HG03095 (cell line): ENCODE results near the gene DNAH10.
A peak's percentile ranks its signal among the peaks of the same experiment; 100 is the strongest.

ENCODE experiments used
- ATAC-seq: cut with Tn5 transposase; IDR thresholded peaks from one replicate; pipeline ENCODE4 v1.9.1; 2021; ENCODE audit warnings: moderate library complexity; ENCODE audit not compliant: unreplicated experiment

Gene DNAH10

GRCh38 chr12:123965382-123965781, 203.3 kb downstream of the DNAH10 start:
- ATAC-seq: no peak

DNA sequence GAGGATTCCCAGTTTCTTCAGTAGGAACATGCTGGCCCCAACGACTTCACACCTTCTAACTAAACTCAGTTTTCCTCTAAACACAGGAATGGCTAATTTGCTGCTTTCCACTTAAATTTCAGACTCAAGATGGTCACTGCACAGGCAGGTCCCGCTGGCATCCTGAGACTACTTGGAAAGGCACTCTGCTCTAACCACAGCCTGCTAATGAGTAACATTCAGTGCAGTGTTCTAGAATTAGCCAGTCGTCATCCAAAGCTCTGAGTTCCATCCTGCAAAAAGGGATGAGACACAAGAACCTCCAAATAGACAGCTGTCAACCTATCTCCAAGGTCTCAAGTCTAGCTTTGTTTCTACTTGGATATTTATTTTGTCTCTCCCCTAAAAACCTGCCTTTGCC, 204.5 kb downstream of the DNAH10 start:
- no peak for ATAC-seq

- no peak for ATAC-seq
These were observed 205.1 kb downstream of the DNAH10 start for GRCh38 chr12:123967121-123967586.

GRCh38 chr12:123971449-123971769, 209.3 kb downstream of the DNAH10 start:
- ATAC-seq: no peak

DNA sequence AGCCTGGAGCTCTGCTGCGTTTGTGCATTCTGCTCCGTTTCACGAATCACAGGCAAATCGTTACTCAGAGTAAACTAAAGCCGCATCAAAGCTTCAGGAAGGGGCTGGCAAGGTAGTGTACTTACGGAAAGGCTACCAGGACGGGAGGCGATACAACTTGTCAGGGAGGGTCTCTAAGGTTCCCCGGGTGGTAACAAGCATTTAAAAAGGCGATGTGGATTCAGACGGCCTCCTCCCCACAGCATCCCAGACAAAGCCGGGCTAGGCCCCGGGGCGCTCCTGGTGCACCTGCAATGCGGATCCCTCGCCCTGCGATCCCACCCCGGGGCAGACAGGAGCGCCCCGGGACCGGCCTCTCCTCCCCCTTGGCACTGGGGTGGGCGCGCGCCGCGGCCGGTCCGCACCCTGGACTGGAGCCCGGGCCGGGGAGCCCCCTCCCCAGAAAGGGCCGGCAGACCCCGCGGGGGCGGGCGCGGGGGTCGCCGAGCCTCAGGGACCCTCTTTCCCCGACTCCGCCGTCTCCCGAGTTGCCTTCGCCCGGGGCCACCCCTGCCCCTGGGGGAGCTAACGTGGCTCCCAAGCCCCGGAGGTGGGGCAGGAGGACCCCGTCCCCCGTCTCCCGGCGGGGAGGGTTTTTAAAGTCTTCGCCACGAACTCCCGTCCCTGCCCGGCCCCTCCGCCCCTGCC, 209.8 kb downstream of the DNAH10 start:
- peak; percentile 12 for ATAC-seq

- ATAC-seq: peak; percentile 74
These were observed 210.6 kb downstream of the DNAH10 start, which contains the start of the genes CCDC92 and ZNF664 for GRCh38 chr12:123972457-123973401. Gene CCDC92 (minus strand): TSS chr12:123972831. CDS start chr12:123944305, 28,526 bp downstream. Gene ZNF664 (plus strand): TSS chr12:123973215. CDS start chr12:124012145, 38,930 bp downstream.

DNA sequence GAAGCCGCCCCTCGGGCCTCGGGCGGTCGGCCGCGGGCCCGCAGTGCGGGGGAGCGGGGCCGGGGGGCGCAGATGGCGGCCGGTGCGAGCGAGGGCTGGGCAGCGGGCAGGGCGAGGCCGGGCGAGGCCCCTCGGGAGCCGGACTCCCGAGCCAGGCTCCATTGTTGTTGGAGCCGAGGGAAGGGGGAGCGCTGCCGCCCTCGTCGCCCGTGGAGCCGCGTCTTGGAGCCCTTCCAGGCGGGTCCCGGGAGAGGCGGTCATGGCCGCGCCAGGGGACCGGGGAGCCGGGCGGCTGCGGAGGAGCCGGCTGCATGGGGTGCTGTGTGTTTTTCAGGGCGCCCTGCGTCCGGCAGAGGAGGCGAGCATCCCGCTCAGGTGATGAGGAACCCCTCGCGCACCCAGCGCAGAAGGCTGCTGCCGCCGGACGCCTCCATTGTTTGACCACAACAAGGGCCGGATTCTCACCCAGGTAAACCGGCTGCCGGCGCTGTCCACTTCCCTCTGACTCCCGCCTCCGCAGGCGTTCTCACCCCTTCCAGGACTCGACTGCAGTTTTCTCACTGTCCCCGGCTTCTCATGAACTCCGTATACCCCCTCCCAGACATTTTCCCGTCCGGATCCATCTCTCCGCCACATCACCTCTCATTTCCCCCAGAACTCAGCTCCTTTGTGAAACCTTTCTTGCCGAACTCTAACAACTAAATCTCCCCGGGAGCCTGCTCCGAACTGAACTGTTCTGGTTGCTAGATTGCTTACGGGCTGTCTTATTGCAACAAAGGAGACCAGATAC, 211.6 kb downstream of the DNAH10 start:
- no peak for ATAC-seq

GRCh38 chr12:123976227-123976826, 214.2 kb downstream of the DNAH10 start:
- no peak for ATAC-seq

DNA sequence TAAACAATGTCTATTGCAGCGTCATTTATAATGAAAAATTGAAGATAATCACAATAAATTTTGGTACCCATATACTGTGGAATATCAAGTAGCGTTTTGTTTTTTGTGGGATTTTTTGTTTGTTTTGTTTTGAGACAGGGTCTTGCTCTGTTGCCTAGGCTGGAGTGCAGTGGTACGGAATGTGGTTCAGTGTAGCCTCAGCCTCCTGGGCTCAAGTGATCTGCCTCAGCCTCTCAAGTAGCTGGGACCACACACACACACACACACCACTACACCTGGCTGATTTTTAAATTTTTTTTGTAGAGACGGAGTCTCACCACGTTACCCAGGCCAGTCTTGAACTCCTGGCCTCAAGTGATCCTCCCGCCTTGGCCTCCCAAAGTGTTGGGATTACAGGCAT, 217.5 kb downstream of the DNAH10 start:
- ATAC-seq: no peak

GRCh38 chr12:123982269-123982668, 220.2 kb downstream of the DNAH10 start:
- no peak for ATAC-seq

DNA sequence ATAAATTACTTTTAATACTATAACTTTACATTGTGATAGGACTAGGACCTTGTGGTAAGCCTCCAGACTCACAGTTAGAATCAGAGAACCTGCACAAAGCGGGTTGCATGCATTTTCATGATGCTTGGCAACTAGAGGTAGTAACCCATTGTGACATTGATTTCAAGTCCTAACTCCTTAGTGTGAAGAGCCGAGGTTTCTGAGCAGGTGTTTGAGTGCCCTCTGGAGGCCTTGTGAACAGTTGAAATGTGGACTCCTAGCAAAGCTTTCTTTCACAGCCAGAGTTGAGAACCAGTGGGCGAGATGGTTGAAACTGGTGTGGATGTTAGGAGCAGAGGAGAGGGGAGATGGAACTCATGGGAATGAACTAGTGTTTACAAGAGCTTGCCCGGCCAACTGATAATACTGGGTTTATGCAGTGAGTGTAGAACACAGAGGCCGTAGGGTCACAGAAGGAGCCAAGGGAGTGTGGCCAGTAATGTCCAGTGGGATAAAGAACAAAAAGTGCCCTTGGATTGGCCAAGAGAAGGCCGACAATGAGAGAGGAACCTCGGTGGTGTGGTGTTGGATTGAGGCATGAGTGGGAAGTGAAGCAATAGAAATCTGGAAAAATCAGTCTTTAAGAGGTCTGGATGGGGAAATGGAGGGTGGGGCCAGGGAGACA, 221.9 kb downstream of the DNAH10 start:
- no peak for ATAC-seq

GRCh38 chr12:123984903-123985302, 222.8 kb downstream of the DNAH10 start:
- no peak for ATAC-seq
